MV-4-11 (cell line): Measurements from ENCODE around the gene S100A13.
"Not testable (repeated sequence)": the region's sequence is repeated elsewhere in the genome, so short reads cannot be mapped to it uniquely, and the experiment has no call there.

Source experiments
- DNase-seq: peaks from one replicate; lab custom pipeline; 2025; lab: John Stamatoyannopoulos, UW

S100A13 gene

DNA sequence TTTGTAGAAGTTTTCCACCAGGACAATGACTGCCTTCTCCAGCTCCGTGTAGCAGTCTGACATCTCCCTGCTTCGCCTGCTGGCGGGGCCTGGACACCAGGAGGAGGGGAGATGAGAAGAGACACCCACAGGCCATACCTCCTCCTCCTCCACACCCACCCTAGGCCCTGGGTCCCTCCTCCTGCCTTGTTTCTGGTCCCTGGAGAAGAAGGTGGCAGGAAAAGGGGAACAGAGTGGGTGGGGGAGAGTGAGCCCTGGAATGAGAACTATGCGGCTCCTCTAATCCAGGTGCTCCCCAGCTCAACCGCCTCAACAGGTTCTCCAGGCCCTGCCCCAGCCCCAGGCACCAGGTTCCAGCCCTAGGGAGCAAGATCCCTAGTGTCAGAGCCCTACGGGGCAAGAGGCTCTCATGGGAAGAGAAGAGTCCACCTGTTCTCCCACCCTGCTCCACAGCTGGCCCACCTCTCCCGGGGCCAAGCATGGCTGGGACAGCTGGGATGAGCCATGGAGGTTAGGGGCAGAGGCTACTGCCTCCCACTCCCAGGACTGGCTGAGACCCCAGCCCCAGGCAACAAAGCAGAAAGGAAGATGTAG is 19.1 kb downstream of the S100A13 start:
- no peak for DNase-seq

DNA sequence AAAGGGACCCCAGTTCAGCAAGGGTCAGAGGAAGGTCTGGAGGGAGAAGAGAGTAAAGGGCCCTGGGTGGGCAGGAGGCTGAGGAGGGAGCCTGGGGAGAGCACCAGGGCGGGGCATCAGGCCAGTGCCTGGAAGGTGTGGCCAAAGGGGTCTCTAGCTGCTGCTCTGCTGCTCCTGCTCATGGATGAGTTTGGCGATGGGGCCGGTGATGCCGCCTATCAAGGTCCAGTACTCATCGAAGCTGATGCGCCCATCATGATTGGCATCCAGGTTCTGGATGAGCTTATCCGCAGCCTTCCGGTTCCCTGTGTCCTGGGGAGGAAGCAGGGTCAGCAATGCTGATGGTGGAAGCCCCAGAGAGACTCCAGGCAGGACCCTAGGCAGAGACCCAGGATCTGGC is 19.9 kb downstream of the S100A13 start:
- DNase-seq = no peak

DNA sequence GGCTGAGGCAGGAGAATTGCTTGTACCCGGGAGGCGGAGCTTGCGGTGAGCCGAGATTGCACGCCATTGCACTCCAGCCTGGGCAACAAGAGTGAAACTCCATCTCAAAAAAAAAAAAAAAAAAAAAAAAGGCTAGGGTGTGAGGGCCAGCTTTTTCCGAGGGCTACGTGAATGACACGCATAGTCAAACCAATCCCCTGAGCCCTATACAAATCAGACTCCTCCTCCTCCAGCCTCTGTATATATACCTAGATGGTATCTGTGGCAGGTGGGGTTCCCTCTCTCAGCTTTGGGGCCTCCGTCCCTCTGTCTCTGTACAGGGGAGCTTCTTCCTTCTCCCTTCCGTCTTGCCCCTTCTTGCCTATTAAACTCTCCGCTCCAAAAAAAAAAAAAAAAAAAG is 21.1 kb downstream of the S100A13 start:
- no peak for DNase-seq

DNA sequence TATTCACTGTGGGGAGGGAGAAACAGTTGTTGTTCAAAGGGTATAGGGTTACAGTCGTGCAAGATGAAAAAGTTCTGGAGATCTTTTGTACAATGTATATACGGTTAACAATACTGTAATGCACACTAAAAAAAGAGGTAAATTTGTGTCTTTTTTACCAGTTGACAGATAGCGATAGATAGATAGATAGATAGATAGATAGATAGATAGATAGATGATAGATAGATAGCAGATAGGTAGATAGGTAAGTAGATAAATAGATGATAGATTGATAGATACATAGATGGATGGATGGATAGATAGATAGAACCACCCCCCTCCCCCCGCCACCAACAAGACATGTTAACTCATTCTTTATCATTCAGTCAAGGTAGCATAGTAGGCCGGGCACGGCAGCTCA is 24.6 kb downstream of the S100A13 start:
- no peak for DNase-seq

DNA sequence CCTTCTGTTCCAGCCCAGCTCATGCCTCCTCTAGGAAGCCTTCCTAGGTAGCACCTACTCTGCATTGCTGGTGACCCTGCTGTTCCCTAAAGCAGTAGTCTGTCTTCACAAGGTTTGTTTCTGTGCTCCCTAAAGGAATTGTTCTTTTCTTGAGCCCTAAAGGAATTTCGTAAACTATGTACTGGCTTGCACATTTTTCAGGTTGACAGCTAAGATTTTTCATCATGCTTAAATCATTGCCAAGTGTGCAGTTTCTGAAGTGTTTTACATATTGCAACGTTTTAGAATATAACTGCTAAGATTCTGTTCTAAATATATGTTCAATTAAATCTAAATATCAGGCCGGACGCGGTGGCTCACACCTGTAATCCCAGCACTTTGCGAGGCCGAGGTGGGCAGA is 27.5 kb downstream of the S100A13 start:
- DNase-seq = no peak

DNA sequence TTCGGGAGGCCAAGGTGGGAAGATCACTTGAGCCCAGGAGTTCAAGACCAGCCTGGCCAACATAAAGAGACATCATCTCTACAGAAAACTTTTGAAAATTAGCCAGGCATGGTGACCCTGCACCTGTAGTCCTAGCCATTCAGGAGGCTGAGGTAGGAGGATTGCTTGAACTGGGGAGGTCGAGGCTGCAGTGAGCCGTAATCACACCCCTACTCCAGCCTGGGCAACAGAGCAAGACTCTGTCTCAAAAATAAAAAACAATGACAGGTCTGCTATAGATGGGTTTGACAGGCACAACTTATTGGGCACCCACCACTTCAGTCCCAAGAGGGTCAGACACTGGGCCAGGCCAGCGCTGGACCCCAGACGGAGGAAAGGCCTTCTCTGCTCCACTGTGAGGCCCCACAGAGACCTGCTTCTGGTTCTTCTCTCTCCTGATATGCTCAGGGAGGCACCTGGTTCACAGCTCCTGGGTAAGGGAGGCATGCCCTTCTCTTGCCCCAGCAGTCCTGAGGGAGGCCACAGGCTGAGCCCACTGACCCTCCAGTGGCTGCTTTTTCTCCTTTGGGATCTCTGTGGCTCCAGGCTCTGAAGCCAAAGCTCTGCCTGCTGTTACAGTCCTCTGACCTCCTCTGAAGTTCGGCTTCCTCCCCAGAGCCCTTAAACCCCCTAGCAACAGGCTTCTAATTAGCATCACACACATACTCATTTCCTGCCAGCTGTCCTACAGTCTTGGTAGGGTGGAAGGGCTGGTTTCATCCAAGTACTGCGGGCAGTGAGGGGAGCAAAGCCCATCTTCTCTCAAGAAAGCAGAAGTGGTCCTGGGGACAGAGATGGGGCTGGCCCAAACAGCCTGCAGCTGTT is 28.8 kb downstream of the S100A13 start:
- DNase-seq = peak; percentile 99

DNA sequence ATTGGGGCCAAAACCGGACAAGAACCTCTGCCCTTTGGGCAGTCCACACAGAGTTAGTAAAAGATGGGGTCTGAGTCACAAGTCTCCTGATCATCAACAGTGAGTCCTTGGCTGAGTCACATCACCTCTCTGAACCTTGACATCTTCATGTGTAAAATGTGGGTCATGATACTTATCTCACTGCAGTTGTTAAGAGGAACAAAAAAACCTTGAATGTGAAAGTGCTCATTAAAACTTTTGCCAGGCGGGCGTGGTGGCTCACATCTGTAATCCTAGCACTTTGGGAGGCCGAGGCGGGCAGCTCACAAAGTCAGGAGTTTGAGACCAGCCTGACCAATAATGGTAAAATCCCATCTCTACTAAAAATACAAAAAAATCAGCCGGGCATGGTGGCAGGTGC is 30.1 kb downstream of the S100A13 start:
- peak; percentile 74 for DNase-seq

DNA sequence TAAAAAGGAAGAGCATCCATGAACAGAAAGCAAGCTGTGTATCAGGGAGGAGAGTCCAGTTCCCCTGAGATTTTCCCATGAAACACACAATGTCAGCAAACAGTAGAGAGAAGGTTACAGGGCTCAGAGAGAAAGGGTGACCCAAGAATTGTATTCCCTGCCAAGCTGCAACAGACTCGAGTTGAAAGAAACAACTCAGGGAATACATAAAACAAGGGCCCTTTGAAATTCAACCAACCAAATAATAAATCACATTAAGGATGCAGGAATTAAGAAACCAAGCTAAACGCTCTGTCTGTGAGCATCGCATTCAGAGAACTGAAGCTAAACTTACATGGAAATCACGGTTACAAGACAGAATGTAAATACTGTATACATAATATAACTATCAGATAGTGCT is 34.6 kb downstream of the S100A13 start:
- DNase-seq = no peak

DNA sequence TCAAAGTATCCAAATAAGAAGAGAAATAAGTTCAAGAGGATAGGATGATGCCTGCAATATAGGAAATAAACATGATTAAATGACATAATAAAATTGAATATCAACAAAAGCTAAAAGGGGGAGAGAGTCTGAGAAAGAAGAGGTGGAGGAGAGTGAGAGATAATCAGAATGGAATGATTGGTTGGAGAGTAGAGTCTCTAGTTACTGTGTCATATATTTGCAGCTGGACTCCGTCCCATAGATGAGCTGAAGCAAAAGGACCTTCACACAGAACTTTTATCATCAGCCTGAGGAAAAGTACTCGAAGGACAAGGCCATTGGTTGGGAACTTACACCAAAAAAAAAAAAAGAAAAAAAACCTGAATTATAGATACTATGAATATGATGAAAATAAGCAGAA is 38.8 kb downstream of the S100A13 start:
- DNase-seq = no peak

DNA sequence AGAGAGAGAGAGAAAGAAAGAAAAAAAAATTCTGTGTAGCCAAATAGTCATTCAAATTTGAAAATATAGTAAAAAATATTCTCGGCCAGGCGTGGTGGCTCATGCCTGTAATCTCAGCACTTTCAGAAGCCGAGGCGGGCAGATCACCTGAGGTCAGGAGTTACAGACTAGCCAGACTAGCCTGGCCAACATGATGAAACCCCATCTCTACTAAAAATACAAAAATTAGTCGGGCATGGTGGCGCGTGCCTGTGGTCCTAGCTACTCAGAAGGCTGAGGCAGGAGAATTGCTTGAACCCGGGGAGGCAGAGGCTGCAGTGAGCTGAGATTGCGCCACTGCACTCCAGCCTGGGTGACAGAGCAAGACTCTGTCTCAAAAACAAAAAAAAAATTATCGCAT is 39.3 kb downstream of the S100A13 start:
- DNase-seq = not testable (repeated sequence)

DNA sequence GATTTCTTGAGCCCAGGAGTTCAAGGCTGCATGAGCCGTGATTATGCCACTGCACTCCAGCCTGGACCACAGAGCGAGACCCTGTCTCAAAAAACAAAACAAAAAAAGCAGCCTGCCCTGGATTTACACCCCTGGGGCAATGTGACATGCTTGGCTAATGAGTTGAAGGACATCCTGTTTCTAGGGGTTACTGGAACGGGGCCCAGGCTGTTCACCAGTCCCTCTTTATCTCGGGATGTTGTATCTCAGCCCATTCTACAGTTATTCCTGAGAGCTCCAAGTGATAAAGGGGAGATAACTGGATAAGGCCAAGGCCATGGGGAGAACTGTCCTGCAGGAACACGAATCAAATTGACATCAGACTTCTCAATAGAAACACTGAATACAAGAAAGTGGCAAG is 40.0 kb downstream of the S100A13 start:
- DNase-seq = no peak

DNA sequence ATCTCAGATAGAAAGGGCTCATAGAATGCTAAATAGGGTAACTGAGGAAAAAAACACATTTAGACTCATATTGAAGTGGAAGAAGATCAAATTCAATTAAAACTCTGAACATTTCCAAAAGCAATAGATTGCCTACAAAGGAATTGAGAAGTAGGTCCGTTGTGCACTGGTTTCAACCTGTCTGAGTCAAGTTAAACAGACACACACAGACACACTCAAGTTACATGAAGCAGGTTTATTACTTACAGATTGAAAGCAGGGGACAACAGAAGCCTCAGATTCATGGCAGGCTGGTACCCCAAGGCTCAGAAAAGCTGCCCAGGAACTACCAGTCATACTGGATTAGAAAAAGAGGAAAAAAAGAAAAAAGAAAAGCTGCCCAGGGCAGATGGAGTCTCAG is 41.0 kb downstream of the S100A13 start:
- DNase-seq = no peak

DNA sequence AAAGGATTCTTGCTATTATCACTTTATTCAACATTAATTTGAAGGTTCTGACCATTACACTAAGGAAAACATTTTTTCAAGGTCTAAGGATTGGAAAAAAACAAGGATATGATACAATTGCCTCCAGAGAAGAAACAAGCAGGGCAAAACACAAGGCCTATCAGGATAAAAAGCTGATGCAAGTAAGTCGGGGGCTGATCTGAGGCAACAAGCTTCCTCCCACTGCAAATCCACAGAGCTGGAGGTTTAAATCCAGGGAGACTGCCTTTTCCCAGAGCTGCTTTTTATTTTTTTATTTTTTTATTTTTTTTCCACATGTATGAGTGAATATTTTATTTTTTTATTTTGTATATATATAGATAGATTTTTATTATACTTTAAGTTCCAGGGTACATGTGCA is 42.3 kb downstream of the S100A13 start:
- DNase-seq = no peak

DNA sequence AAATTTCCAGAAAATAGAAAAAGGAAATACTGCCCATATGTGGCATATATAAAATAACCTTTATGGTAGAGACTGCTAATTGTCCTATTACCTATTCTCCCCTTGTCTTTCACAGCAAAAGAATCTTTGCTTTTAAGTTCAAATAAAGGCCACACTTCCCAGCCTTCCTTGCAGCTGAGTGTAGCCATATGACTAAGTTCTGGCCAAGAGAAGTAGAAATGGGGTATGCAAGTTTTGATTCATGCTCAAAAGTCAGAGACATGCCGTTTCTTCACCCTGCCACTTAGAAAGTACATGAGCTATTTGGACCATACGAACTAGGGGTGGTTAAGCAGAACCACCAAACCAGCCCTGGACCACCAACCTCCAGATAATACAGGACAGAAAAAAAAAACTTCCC is 43.3 kb downstream of the S100A13 start:
- DNase-seq = no peak

DNA sequence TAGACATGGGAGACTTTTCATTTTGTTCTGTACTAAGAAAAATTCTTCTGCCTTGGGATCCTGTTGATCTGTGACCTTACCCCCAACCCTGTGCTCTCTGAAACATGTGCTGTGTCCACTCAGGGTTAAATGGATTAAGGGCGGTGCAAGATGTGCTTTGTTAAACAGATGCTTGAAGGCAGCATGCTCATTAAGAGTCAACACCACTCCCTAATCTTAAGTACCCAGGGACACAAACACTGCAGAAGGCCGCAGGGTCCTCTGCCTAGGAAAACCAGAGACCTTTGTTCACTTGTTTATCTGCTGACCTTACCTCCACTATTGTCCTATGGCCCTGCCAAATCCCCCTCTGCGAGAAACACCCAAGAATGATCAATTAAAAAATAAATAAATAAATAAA is 43.8 kb downstream of the S100A13 start:
- not testable (repeated sequence) for DNase-seq

DNA sequence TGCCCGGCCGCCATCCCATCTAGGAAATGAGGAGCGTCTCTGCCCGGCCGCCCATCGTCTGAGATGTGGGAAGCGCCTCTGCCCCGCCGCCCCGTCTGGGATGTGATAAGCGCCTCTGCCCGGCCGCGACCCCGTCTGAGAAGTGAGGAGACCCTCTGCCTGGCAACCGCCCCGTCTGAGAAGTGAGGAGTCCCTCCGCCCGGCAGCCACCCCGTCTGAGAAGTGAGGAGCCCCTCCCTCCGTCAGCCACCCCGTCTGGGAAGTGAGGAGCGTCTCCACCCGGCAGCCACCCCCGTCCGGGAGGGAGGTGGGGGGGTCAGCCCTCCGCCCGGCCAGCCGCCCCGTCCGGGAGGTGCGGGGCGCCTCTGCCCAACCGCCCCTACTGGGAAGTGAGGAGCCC is 44.5 kb downstream of the S100A13 start:
- DNase-seq = not testable (repeated sequence)

DNA sequence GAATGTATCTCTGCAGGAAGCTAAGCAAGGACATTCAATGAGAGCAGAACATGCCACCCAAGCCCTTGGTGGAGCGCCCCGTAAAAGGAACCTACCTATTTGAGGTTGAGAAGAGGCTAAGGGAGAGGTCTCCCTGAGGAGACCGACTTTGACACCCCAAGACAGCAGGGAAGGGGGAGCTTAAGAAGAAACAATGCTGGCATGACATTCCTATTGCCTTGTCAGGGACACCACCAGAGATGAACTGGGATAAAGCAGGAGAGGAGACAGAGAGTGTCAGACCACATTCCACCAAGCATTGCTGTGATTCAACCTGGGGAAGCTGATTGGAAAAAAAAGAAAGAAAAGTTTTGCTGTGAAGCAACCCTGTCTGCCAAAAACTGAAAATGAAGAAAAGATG is 48.4 kb downstream of the S100A13 start:
- DNase-seq = no peak

DNA sequence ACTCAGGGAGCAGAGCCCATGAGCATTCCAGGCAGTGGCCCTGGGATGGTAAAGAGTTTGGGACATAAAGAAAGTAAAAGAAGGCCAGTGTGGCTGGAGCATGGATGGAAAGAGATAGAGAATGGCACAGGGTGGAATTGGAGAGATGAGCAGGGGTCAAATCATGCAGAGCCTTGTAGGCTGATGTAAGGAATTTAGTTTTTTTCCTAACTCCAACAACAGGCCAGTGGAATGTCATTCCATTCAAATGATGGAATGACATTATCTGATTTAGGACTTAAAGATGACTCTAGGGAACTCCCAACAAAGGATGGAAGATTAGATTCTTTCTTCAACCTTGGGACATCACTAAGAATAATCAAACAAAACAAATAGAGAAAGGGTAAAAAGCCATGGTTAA is 48.8 kb downstream of the S100A13 start:
- no peak for DNase-seq

DNA sequence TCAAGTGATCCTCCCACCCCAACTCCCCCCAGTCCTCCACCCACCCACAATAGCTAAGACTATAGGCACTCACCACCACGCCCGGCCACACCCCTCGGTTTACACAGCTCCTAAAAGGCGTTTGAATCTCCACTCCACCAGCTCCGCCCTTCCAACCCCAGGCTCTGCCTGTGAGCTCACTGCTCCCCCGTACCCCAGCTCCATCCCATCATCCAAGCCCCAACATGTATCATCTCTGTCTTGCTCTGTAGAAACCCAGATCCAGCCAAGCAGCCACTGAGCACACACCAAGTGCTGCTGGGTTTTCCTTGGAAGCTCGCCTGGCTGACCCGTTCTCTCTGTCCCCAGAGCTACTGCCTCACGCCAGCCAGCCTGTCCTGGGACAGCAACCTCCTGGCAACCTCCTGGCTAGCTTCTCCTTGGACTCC is 49.7 kb downstream of the S100A13 start:
- no peak for DNase-seq

DNA sequence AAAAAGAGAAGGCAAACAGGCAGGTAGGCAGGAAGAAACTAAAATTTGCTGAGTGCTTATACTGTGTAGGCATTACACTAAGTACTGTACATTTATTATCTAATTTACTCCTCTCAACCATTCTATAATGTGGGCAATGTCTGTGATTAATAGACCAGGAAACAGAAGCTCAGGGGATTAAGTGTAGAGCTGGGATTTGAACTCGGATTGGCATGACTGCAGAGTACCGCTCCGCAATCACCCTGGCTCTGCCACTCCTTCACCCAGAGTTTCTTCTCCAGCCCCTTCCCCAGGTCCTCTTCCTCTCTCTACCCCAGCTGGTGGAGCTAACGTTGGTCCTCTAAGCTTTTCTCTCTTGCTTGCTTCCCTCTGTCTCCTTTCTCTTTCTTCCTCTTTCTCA is 50.2 kb downstream of the S100A13 start:
- peak; percentile 59 for DNase-seq

DNA sequence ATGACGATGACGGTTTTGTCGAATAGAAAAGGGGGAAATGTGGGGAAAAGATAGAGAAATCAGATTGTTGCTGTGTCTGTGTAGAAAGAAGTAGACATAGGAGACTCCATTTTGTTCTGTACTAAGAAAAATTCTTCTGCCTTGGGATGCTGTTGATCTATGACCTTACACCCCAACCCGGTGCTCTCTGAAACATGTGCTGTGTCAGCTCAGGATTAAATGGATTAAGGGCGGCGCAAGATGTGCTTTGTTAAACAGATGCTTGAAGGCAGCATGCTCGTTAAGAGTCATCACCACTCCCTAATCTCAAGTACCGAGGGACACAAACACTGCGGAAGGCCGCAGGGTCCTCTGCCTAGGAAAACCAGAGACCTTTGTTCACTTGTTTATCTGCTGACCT is 51.8 kb downstream of the S100A13 start:
- DNase-seq = peak; percentile 13

DNA sequence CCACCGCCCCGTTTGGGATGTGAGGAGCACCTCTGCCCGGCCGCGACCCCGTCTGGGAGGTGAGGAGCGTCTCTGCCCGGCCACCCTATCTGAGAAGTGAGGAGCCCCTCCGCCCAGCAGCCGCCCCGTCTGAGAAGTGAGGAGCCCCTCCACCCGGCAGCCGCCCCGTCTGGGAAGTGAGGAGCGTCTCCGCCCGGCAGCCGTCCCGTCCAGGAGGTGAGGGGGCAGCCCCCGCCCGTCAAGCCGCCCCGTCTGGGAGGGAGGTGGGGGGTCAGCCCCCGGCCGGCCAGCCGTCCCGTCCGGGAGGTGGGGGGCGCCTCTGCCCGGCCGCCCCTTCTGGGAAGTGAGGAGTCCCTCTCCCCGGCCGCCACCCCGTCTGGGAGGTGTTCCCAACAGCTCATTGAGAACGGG is 52.2 kb downstream of the S100A13 start:
- DNase-seq = not testable (repeated sequence)

DNA sequence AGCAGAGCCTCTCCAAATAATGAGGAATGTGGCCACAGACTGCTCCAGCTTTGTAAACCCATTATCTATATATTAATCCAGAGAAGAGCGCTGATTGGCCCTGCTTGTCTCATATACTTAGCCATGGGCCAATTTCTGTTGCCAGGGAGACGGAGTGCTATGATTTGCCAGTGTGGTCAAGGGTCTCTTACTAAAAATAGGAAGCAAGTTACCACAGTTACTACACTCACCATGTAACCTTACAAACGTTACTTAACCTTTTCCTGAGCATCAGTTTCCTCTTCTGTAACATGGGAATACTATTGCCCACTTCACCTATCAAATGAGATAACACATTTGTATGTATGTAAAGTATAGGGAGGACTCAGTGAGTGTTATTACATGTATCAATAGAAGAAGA is 54.0 kb downstream of the S100A13 start:
- DNase-seq = peak; percentile 55

DNA sequence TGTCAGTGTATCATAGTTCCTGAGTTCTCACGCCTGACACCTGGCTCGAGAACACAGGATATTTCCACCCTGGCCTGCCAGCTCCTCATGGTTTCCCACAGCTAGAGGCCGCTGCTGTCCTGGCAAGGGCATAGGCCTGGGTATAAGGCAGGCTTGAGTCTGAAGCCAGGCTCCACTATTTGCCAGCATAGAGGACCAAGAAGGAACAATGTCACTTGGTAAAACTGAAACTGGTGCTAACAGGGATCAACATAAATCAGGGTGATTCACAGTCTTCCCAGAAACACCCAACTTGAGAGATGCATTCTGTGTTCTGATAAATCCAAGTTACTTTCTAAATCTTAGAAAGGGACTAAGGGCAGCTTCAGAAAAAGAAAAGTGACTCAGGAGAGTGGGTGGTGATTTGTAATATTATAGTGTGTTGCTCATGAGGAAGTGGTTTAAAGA is 54.7 kb downstream of the S100A13 start:
- peak; percentile 87 for DNase-seq
